HepG2 (cell line): ENCODE results near the gene SNX30. TPM values are rescaled to one million over a fixed set of nuclear protein-coding genes. Genes with fewer than 3 reads are reported as not detected.

Experiments
- ATAC-seq: fragments of 200-7000 bp; cut with Tn5 transposase; 3 replicates; pipeline ENCODE4 v1.9.1; 2020; ENCODE audit warnings: mild to moderate bottlenecking, moderate library complexity
- BruUV-seq: library from RNA; stranded (reverse); fragments of 400-500 nt; replicated peaks from 2 replicates; lab custom pipeline; 2021; lab: Mats Ljungman, UMichigan
- CTCF ChIA-PET: fragments of 300-600 bp; formaldehyde crosslinking; extraction: SDS; loops from one replicate; lab custom pipeline; 2021; ENCODE audit warnings: low total read pairs, inconsistent platforms, low intra/inter-chr PET ratio; lab: Yijun Ruan, JAX
- POLR2A ChIA-PET: fragments of 350-600 bp; sonication (Branson Sonifier 250); formaldehyde crosslinking; loops from one replicate; lab custom pipeline; 2020; ENCODE audit warnings: antibody characterized with exemption, inconsistent platforms; lab: Yijun Ruan, JAX
- DNase-seq: peaks from one replicate; pipeline ENCODE4 v3.0.0-alpha.2; 2015; ENCODE audit warnings: low spot score
- FAIRE-seq: peaks from 3 replicates; lab custom pipeline; 2011; peaks lifted over from hg19 to GRCh38; lab: Jason Lieb, UNC
- H2AFZ ChIP-seq: one replicate; pipeline ENCODE4 v1.6.1; 2011; ENCODE audit warnings: low read length, inconsistent platforms
- H3K27ac ChIP-seq: fragments of 300-600 bp; 3 replicates; pipeline ENCODE4 v1.8.0; 2011; ENCODE audit warnings: mixed run types, mild to moderate bottlenecking, mixed read lengths, low read length, inconsistent platforms; ENCODE audit not compliant: insufficient read depth; ENCODE audit errors: extremely low read length
- H3K27me3 ChIP-seq, 2 experiments: fragments of 200-600 bp in 1 of 2; 2 replicates in 1 of 2; 3 replicates in 1 of 2; pipeline versions ENCODE4 v1.6.0 to v1.8.0; 2011; ENCODE audit warnings: low read length in 2 of 2, mild to moderate bottlenecking in 2 of 2, moderate library complexity in 2 of 2, inconsistent platforms in 1 of 2; ENCODE audit not compliant: insufficient read depth in 2 of 2, control insufficient read depth in 1 of 2
- H3K36me3 ChIP-seq, 2 experiments: fragments of 200-600 bp in 1 of 2; replicated peaks in 1 of 2; 2 replicates in 1 of 2; 3 replicates in 1 of 2; pipeline versions ENCODE4 v1.5.1 to v1.8.0; 2011; ENCODE audit warnings: low read length in 2 of 2, inconsistent platforms in 1 of 2; ENCODE audit not compliant: insufficient read depth in 2 of 2, control insufficient read depth in 1 of 2
- H3K4me1 ChIP-seq: 2 replicates; pipeline ENCODE4 v1.5.1; 2012; ENCODE audit warnings: low read length, inconsistent platforms; ENCODE audit not compliant: insufficient read depth
- H3K4me2 ChIP-seq: 2 replicates; pipeline ENCODE4 v1.6.0; 2011; ENCODE audit warnings: low read depth, low read length, inconsistent platforms
- H3K4me3 ChIP-seq, 3 experiments: fragments of 200-600 bp in 1 of 3; sonication (generic), shearing (Covaris generic) in 1 of 3; replicated peaks in 1 of 3; 2 replicates each; pipeline ENCODE4 v1.5.1; 2011 to 2016; ENCODE audit warnings: low read length in 3 of 3, inconsistent platforms in 2 of 3, low read depth in 2 of 3, mild to moderate bottlenecking in 2 of 3, control low read depth in 1 of 3, mixed read lengths in 1 of 3; ENCODE audit not compliant: insufficient read depth in 1 of 3
- H3K79me2 ChIP-seq: one replicate; pipeline ENCODE4 v1.6.1; 2011; ENCODE audit warnings: low read length, inconsistent platforms; ENCODE audit not compliant: insufficient read depth
- H3K9ac ChIP-seq: 2 replicates; pipeline ENCODE4 v1.6.0; 2011; ENCODE audit warnings: mild to moderate bottlenecking, low read depth, low read length, inconsistent platforms; ENCODE audit not compliant: insufficient read depth
- H3K9me3 ChIP-seq: 2 replicates; pipeline ENCODE4 v1.5.1; 2012; ENCODE audit warnings: mild to moderate bottlenecking, low read length
- H4K20me1 ChIP-seq: 2 replicates; pipeline ENCODE4 v1.6.0; 2011; ENCODE audit warnings: inconsistent platforms, mild to moderate bottlenecking, low read length, moderate library complexity; ENCODE audit not compliant: insufficient read depth
- BCL6 ChIP-seq: IDR thresholded peaks from 2 replicates; pipeline ENCODE4 v1.6.1; 2016; ENCODE audit warnings: missing genetic modification reagents, missing compliant biosample characterization
- ESRRA ChIP-seq: sonication (generic); formaldehyde crosslinking; IDR thresholded peaks from 2 replicates; pipeline ENCODE4 v1.5.1; 2020; ENCODE audit warnings: mild to moderate bottlenecking, low read depth, missing genetic modification reagents
- GATAD1 ChIP-seq: IDR thresholded peaks from 2 replicates; pipeline ENCODE4 v1.6.1; 2016; ENCODE audit warnings: missing genetic modification reagents, missing compliant biosample characterization
- HINFP ChIP-seq: sonication (generic); formaldehyde crosslinking; IDR thresholded peaks from 2 replicates; pipeline ENCODE4 v1.4.0; 2020; ENCODE audit warnings: low read depth, mild to moderate bottlenecking, missing genetic modification reagents
- IKZF1 ChIP-seq: fragments of 450-650 bp; IDR thresholded peaks from 2 replicates; pipeline ENCODE4 v1.7.1; 2016
- NFKB2 ChIP-seq: sonication (generic); formaldehyde crosslinking; IDR thresholded peaks from 2 replicates; pipeline ENCODE4 v1.4.0; 2020; ENCODE audit warnings: missing genetic modification reagents, borderline replicate concordance
- PHF5A ChIP-seq: IDR thresholded peaks from one replicate; pipeline ENCODE4 v1.6.1; 2018; ENCODE audit warnings: low read depth, missing genetic modification reagents; ENCODE audit not compliant: unreplicated experiment
- PRDM10 ChIP-seq: sonication (generic); formaldehyde crosslinking; IDR thresholded peaks from 2 replicates; pipeline ENCODE4 v1.4.0; 2020; ENCODE audit warnings: low read depth, missing genetic modification reagents
- RORA ChIP-seq: sonication (generic); formaldehyde crosslinking; IDR thresholded peaks from 2 replicates; pipeline ENCODE4 v1.5.0; 2020; ENCODE audit warnings: mild to moderate bottlenecking, missing genetic modification reagents, moderate library complexity
- SIN3B ChIP-seq: fragments of 150-350 bp; IDR thresholded peaks from 2 replicates; pipeline ENCODE4 v1.6.1; 2014; ENCODE audit warnings: low read length
- SNRNP70 ChIP-seq: fragments of 200-400 bp; formaldehyde crosslinking; IDR thresholded peaks from 2 replicates; pipeline ENCODE4 v1.6.1; 2017; ENCODE audit warnings: mild to moderate bottlenecking, low read depth, low read length, moderate library complexity
- YEATS4 ChIP-seq: sonication (generic); formaldehyde crosslinking; IDR thresholded peaks from 2 replicates; pipeline ENCODE4 v1.4.0; 2020; ENCODE audit warnings: missing genetic modification reagents, borderline replicate concordance
- ZMAT3 ChIP-seq: sonication (generic); formaldehyde crosslinking; conservative IDR thresholded peaks from 2 replicates; pipeline ENCODE4 v1.7.0; 2021; ENCODE audit warnings: missing genetic modification reagents
- ZNF251 ChIP-seq: sonication (generic); formaldehyde crosslinking; IDR thresholded peaks from 2 replicates; pipeline ENCODE4 v1.9.0; 2021; ENCODE audit warnings: mild to moderate bottlenecking, missing genetic modification reagents
- ZNF317 ChIP-seq: sonication (generic); formaldehyde crosslinking; IDR thresholded peaks from 2 replicates; pipeline ENCODE4 v1.5.0; 2020; ENCODE audit warnings: mild to moderate bottlenecking, missing genetic modification reagents
- ZNF720 ChIP-seq: sonication (generic); formaldehyde crosslinking; IDR thresholded peaks from 2 replicates; pipeline ENCODE4 v1.4.0; 2020; ENCODE audit warnings: missing genetic modification reagents
- ZNF792 ChIP-seq: IDR thresholded peaks from 2 replicates; pipeline ENCODE4 v1.6.1; 2016
- WGBS: methylation state at CpG from one replicate; pipeline ENCODE4 v1.1.6; 2017; ENCODE audit warnings: low lambda C conversion rate; 5-methylcytosine and 5-hydroxymethylcytosine counted together
- in situ Hi-C: cut with HindIII; loops from 2 replicates; pipeline ENCODE4 v1.10.0; 2017; ENCODE audit warnings: low pct_unique_long_range_greater_than_20kb; ENCODE audit not compliant: extremely low pct_ligation_motif_present
- intact Hi-C: fragments of 100-400 bp; cut with micrococcal nuclease; formaldehyde crosslinking; loops from one replicate; pipeline ENCODE4 v1.10.0; 2022; ENCODE audit not compliant: unreplicated experiment
- polyA plus RNA-seq, 8 experiments: library from polyadenylated mRNA; depleted of rRNA in 3 of 8; stranded (reverse) in 7 of 8; unstranded in 1 of 8; fragments of >200 nt; fragmentation: Illumina TruSeq in 4 of 8; extraction: Trizol in 4 of 8; gene quantifications; 2 replicates each; pipeline versions ENCODE4 v1.2.1 to v1.2.3, GENCODE V29; 2011 to 2016; ENCODE audit warnings: low read depth in 4 of 8, missing spikeins in 1 of 8, mixed read lengths in 1 of 8; ENCODE audit not compliant: insufficient read depth in 1 of 8
- total RNA-seq, 5 experiments: library from RNA; depleted of rRNA; stranded (reverse); fragments of >200 nt; fragmentation: Illumina TruSeq; extraction: Trizol; gene quantifications; 2 replicates each; pipeline ENCODE4 v1.2.3, GENCODE V29; 2016; ENCODE audit warnings: low read depth in 1 of 5
- TF ChIP-seq, protein P1 (sequence below): IDR thresholded peaks from 2 replicates; pipeline ENCODE4 v1.6.1; 2016; ENCODE audit warnings: missing genetic modification reagents, missing compliant biosample characterization
- TF ChIP-seq, protein P2 (sequence below): sonication (generic); formaldehyde crosslinking; IDR thresholded peaks from 2 replicates; pipeline ENCODE4 v1.4.0; 2020; ENCODE audit warnings: missing genetic modification reagents, mild to moderate bottlenecking, borderline replicate concordance

The SNX30 gene
- total and polyA plus RNA-seq, 2 of the 13 experiments (the other 11 are each of a cell fraction or from before 2014, with no cell fraction given): 4.4 to 12.4 TPM

GRCh38 chr9:112757282-112757883 is 6.8 kb downstream of the SNX30 start:
- DNase-seq (no peak), FAIRE-seq (no peak), ATAC-seq (no peak)
- Histone ChIP-seq H3K36me3 (no peaks in the 10 kb centered on the region), H3K9ac (no peak overlapping the region), H2AFZ (no peak overlapping the region), H3K4me1 (peaks cover 44% of the 10 kb centered on the region), H3K9me3 (no peaks in the 10 kb centered on the region), H3K4me3 (no peak overlapping the region), H3K79me2 (peaks cover 33% of the 10 kb centered on the region), H4K20me1 (no peaks in the 10 kb centered on the region)
- in situ Hi-C loops: no loop called here
- BruUV-seq: no TSS peak
- POLR2A ChIA-PET: no interaction called here
- intact Hi-C loops: no loop called here
- TF ChIP-seq ESRRA (no peak), GATAD1 (no peak), BCL6 (CRISPR knock-in tag) (no peak), IKZF1 (no peak), PHF5A (CRISPR knock-in tag) (no peak), ZNF251 (CRISPR knock-in tag) (no peak), YEATS4 (CRISPR knock-in tag) (no peak), ZNF720 (CRISPR knock-in tag) (no peak), SIN3B (no peak), ZMAT3 (no peak), SNRNP70 (no peak), HINFP (CRISPR knock-in tag) (no peak), RORA (no peak), PRDM10 (CRISPR knock-in tag) (no peak), ZNF317 (CRISPR knock-in tag) (no peak), NFKB2 (CRISPR knock-in tag) (no peak), ZNF792 (no peak)
- TF ChIP-seq, protein P1, sequence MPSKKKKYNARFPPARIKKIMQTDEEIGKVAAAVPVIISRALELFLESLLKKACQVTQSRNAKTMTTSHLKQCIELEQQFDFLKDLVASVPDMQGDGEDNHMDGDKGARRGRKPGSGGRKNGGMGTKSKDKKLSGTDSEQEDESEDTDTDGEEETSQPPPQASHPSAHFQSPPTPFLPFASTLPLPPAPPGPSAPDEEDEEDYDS (CRISPR knock-in tag): no peak
- TF ChIP-seq, protein P2, sequence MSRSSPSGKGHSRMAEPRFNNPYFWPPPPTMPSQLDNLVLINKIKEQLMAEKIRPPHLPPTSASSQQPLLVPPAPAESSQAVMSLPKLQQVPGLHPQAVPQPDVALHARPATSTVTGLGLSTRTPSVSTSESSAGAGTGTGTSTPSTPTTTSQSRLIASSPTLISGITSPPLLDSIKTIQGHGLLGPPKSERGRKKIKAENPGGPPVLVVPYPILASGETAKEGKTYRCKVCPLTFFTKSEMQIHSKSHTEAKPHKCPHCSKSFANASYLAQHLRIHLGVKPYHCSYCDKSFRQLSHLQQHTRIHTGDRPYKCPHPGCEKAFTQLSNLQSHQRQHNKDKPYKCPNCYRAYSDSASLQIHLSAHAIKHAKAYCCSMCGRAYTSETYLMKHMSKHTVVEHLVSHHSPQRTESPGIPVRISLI (CRISPR knock-in tag): no peak
- TF ChIP-seq, all 625 proteins: peak for 0
- no peak overlapping the region for H3K27ac ChIP-seq
- CTCF ChIA-PET: no interaction called here
- 79% methylated on average over 7 of the region's 7 CpGs for WGBS
- H3K4me2 ChIP-seq: no peak overlapping the region
- H3K27me3 ChIP-seq: no peaks in the 10 kb centered on the region
